WTC11 (cell line): ENCODE measurements around the gene STON2.

ENCODE experiments used
- CREM ChIP-seq: sonication (generic); formaldehyde crosslinking; IDR thresholded peaks from 2 replicates; pipeline ENCODE4 v1.8.1; 2022; ENCODE audit warnings: mild to moderate bottlenecking, missing genetic modification reagents, moderate library complexity
- CTCF ChIP-seq: fragments of 200-600 bp; IDR thresholded peaks from 2 replicates; pipeline ENCODE4 v1.8.0; 2022; ENCODE audit warnings: antibody characterized with exemption
- PREB ChIP-seq: sonication (generic); formaldehyde crosslinking; IDR thresholded peaks from 2 replicates; pipeline ENCODE4 v1.8.1; 2022; ENCODE audit warnings: mild to moderate bottlenecking, missing genetic modification reagents, moderate library complexity, borderline replicate concordance
- SP1 ChIP-seq: sonication (generic); formaldehyde crosslinking; conservative IDR thresholded peaks from 2 replicates; pipeline ENCODE4 v1.8.1; 2022; ENCODE audit warnings: missing genetic modification reagents
- ZNF121 ChIP-seq: sonication (generic); formaldehyde crosslinking; IDR thresholded peaks from 2 replicates; pipeline ENCODE4 v1.8.0; 2023; ENCODE audit warnings: missing genetic modification reagents
- ZNF263 ChIP-seq: sonication (generic); formaldehyde crosslinking; IDR thresholded peaks from 2 replicates; pipeline ENCODE4 v1.8.1; 2022; ENCODE audit warnings: low read depth, mild to moderate bottlenecking, moderate library complexity, missing genetic modification reagents
- TF ChIP-seq, protein P1 (sequence below): sonication (generic); formaldehyde crosslinking; IDR thresholded peaks from 2 replicates; pipeline ENCODE4 v1.8.1; 2023; ENCODE audit warnings: mild to moderate bottlenecking, moderate library complexity, missing genetic modification reagents
- TF ChIP-seq, protein P2 (sequence below): sonication (generic); formaldehyde crosslinking; IDR thresholded peaks from 2 replicates; pipeline ENCODE4 v1.8.1; 2023; ENCODE audit warnings: mild to moderate bottlenecking, missing genetic modification reagents, borderline replicate concordance

GRCh38 chr14:81440041-81440440 is 39.9 kb upstream of the STON2 start:
- TF ChIP-seq, protein P1, sequence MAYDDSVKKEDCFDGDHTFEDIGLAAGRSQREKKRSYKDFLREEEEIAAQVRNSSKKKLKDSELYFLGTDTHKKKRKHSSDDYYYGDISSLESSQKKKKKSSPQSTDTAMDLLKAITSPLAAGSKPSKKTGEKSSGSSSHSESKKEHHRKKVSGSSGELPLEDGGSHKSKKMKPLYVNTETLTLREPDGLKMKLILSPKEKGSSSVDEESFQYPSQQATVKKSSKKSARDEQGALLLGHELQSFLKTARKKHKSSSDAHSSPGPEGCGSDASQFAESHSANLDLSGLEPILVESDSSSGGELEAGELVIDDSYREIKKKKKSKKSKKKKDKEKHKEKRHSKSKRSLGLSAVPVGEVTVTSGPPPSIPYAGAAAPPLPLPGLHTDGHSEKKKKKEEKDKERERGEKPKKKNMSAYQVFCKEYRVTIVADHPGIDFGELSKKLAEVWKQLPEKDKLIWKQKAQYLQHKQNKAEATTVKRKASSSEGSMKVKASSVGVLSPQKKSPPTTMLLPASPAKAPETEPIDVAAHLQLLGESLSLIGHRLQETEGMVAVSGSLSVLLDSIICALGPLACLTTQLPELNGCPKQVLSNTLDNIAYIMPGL (CRISPR knock-in tag): no peak
- TF ChIP-seq SP1 (CRISPR knock-in tag): no peak
- TF ChIP-seq, protein P2, sequence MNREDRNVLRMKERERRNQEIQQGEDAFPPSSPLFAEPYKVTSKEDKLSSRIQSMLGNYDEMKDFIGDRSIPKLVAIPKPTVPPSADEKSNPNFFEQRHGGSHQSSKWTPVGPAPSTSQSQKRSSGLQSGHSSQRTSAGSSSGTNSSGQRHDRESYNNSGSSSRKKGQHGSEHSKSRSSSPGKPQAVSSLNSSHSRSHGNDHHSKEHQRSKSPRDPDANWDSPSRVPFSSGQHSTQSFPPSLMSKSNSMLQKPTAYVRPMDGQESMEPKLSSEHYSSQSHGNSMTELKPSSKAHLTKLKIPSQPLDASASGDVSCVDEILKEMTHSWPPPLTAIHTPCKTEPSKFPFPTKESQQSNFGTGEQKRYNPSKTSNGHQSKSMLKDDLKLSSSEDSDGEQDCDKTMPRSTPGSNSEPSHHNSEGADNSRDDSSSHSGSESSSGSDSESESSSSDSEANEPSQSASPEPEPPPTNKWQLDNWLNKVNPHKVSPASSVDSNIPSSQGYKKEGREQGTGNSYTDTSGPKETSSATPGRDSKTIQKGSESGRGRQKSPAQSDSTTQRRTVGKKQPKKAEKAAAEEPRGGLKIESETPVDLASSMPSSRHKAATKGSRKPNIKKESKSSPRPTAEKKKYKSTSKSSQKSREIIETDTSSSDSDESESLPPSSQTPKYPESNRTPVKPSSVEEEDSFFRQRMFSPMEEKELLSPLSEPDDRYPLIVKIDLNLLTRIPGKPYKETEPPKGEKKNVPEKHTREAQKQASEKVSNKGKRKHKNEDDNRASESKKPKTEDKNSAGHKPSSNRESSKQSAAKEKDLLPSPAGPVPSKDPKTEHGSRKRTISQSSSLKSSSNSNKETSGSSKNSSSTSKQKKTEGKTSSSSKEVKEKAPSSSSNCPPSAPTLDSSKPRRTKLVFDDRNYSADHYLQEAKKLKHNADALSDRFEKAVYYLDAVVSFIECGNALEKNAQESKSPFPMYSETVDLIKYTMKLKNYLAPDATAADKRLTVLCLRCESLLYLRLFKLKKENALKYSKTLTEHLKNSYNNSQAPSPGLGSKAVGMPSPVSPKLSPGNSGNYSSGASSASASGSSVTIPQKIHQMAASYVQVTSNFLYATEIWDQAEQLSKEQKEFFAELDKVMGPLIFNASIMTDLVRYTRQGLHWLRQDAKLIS (CRISPR knock-in tag): no peak
- no peak for TF ChIP-seq CTCF
- TF ChIP-seq ZNF121: no peak
- no peak for TF ChIP-seq CREM (CRISPR knock-in tag)
- TF ChIP-seq ZNF263 (CRISPR knock-in tag): no peak
- no peak for TF ChIP-seq PREB (CRISPR knock-in tag)
